Glomerular endothelial cell (primary cell): Measurements from ENCODE around the gene TBC1D20. TPM values are rescaled to one million over a fixed set of nuclear protein-coding genes. Genes with fewer than 3 reads are reported as not detected.
"Not testable (repeated sequence)": the region's sequence is repeated elsewhere in the genome, so short reads cannot be mapped to it uniquely, and the experiment has no call there.

ENCODE experiments used
- DNase-seq: peaks from one replicate; pipeline ENCODE4 v3.0.0-alpha.2; 2011; ENCODE audit warnings: low read depth, low spot score; ENCODE audit errors: extremely low read depth
- total RNA-seq: library from RNA; depleted of rRNA; stranded (reverse); fragments of >200 nt; gene quantifications from 2 replicates; pipeline ENCODE4 v1.2.3, GENCODE V29; 2015

Gene TBC1D20
- 27.8 and 40.8 TPM in 2 replicates for total RNA-seq

DNA sequence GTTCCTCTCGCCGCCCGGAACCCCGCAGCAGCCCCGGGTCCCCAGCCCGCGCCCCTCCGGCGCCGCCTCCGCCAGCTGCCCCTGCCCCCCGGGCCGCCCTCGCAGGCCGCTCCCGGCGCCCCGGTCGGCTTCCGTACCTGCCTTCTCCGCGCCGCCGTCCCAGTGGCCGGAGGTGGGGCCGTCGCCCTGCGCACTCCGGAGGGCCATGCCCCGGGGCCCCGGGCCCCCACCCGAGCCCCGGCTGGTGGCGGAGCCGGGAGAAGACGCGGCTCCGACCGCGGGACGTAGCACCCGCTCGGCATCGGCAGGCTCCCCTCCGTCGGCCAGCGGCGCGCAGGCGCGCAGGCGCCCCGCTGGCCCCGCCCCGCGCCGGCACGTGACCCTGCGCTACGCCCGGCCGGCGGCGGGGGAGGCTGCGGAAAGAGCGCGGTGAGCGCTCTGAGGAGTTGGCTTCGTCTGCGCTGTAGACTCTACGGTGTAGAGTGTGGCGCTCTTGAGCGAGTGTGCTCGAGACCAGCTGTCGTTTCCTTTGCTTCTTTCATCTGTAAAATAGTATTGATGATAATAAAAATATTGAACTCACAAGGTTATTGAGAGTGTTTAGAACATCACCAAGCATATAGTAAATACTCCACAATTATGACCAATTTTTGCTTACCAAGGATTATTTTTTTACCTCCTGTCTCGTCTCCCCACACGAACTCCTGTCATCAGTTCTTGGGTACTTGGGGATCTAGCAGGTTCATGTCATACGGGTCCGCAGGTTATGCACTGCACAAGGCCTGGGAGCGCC, at the start of gene TBC1D20:
TSS of gene TBC1D20 (minus strand) at position 335 of the 793 bp plus-strand sequence. CDS start at position 207, 128 bp downstream.
- no peak for DNase-seq

DNA sequence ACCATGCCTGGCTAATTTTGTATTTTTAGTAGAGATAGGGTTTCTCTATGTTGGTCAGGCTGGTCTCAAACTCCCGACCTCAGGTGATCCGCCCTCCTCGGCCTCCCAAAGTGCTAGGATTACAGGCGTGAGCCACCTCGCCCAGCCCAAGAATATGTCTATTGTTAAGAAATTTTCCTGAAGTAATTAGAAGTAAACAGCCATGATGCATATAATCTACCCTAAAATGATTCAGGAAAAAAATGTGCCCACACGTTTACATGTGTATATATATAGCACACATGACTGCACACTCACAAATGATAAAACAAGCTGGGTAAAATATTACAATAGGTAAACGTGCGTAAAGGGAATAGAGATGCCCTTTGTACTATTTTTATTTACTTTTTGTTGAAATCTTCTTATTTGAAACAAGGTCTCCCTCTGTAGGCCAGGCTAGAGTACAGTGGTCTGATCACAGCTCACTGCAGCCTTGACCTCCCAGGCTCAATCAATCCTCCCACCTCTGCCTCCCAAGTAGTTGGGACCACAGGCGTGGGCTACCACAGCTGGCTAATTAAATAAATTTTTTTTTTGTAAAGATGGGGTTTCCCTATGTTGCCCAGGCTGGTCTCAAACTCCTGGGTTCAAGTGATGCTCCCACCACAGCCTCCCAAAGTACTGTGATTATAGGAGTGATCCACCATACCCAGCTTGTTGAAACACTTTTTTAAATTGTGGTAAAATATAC, 48.2 kb upstream of the TBC1D20 start:
- not testable (repeated sequence) for DNase-seq

DNA sequence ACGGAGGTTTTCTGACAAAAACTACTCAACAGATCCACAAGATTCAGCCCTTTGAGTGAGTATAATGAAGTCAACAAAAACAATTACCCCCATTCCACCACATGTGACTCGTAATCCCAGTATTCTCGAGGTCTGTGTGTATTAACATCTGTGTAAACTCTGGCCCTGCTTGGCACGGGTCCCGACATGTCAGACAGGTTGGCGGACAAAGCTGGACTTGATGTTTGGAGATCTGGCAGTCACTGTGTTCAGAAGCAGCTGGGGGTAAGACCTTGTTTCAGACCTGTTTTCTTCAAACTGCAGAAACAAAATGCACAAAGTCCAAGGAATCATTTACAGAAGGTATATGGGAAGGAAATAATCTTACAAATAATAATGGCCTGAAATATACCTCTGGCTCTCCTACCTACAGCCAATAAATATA, 46.0 kb upstream of the TBC1D20 start:
- not testable (repeated sequence) for DNase-seq

- no peak for DNase-seq
Observed at GRCh38 chr20:507761-508332, 45.5 kb upstream of the TBC1D20 start.

GRCh38 chr20:507006-507758, 44.8 kb upstream of the TBC1D20 start:
- DNase-seq: no peak

- DNase-seq: no peak
Observed at GRCh38 chr20:504632-505075, 42.3 kb upstream of the TBC1D20 start.

GRCh38 chr20:503048-503737, 40.9 kb upstream of the TBC1D20 start:
- DNase-seq: no peak

GRCh38 chr20:497979-498378, 35.6 kb upstream of the TBC1D20 start:
- no peak for DNase-seq

- no peak for DNase-seq
Observed at GRCh38 chr20:496126-496696, 33.9 kb upstream of the TBC1D20 start.

DNA sequence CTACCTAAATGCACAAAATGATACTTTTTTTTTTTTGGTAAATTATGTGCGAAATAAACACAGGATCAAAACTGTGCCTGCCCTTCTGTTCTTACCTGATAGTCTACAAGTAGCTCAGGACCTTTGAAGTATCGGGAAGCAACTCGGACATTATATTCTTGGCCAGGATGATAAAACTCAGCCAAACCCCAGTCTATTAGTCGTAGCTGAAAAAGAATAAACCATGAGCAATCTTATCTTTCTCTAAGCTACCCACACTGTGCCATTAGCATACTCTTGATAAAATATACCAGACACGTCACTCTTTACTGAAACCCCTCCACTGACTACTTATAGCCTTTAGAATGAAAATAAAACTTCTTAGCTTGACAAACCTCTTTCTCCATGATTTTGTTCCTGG, 29.8 kb upstream of the TBC1D20 start:
- DNase-seq: no peak

GRCh38 chr20:487655-488054, 25.3 kb upstream of the TBC1D20 start:
- no peak for DNase-seq

- DNase-seq: no peak
Observed at GRCh38 chr20:483815-484644, 21.7 kb upstream of the TBC1D20 start.

DNA sequence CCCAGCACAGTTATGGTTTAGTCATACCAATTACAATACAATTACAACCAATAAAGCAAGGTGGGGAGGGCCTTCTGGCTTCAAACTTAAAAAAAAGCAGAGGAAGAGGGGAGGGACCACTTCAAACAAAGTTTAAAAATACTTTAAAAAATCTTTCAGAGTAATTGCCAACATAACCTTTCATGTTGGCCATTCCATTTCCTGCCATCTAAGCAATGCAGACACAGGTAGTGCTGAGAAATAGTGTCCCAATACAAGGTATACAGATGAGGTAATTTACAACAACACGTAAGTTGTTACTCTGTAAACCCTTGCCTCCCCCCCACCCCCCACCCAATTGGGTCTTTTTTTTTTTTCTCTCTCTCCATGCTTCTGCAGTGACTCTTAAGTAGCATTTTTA, 18.8 kb upstream of the TBC1D20 start:
- DNase-seq: no peak

DNA sequence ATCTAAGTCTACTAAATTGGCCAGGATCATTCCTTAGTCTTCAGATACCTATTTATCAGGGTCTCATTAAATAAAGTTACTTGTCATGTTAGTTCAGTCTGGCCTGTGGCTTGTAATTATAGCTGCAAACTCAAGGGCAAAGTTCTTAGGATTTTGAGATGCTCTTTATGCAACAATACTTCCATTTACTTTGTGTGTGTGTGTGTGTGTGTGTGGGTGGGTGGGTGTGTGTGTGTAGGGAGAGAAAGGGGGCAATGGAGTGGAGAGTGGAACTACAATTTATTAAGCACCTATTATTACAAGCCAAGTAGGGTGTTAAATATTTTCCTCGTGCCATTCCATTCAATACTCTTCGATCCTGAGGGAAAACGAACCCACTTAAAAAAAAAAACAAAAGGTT, 17.7 kb upstream of the TBC1D20 start:
- DNase-seq: no peak

- no peak for DNase-seq
Observed at GRCh38 chr20:479487-479886, 17.2 kb upstream of the TBC1D20 start.

DNA sequence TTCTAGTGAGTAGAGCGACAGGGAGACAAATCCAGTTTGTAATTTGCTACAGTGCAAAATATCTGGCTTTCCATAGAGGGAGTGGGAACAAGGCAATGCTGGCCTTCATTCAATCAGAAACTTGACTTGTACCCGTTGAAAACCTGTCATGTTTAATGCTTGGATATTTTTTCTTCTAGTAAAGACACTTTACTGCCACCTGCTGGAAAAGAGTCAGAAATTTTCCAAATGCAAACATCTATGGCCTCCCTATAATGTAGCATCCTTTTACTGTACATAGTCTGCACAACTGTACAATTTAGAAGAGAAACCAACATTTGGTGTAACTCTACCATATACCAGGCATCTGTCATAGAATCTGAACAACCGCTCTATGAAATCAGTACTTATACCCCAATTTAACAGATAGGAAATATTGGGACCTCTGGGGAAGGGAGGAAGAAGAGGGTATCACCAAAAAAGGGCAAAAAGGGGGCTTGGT, 16.7 kb upstream of the TBC1D20 start:
- DNase-seq: peak; percentile 55

DNA sequence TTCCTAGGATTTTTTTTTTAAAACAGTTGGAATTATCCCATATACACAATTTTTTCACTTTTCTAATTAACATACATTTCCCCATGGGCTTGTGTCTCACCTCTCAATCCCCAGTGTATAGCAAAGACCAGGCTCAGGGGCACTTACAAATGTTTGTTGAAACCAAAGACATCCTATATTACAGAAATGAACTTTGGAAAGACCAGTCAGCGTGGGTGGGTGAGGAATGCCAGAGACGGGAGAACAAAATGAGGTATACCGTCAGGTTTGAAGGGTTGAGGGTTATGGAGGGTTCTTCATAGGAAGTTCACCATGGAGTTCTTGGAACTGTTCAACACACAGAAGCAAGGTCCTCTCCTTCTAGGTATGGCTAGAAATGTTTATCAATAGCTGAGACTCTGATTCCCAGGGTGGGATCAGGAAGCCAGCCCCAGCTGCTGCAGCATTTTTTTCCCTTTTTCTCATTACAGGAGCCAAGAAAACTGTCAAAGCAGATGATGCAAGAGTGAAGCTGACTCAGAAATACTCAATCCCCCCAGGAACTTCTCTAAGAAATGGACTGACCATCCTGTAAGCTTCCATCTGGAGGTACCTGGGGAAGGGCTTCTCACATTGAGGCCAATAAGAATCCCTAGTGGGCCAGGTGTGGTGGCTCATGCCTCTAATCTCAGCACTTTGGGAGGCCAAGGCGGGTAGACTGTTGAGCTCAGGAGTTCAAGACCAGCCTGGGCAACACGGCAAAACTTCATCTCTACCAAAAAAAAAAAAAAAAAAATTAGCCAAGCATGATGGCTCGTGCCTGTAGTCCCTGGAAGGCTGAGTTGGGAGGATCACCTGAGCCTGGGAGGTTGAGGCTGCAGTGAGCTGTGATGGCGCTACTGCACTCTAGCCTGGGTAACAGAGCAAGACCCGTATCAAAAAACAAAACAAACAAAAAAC, 15.9 kb upstream of the TBC1D20 start:
- DNase-seq: no peak
